HepG2 (cell line): ENCODE measurements around the gene RABGGTA. TPM values are rescaled to one million over a fixed set of nuclear protein-coding genes. Genes with fewer than 3 reads are reported as not detected.

ENCODE experiments used
- AGO2 ChIP-seq: fragments of 200-400 bp; formaldehyde crosslinking; optimal IDR thresholded peaks from 2 replicates; pipeline ENCODE3; 2017; ENCODE audit warnings: mild to moderate bottlenecking, low read depth, low read length, moderate library complexity
- ELF3 ChIP-seq: IDR thresholded peaks from 2 replicates; pipeline ENCODE4 v1.6.1; 2016; ENCODE audit warnings: missing genetic modification reagents, missing compliant biosample characterization
- IKZF1 ChIP-seq: fragments of 450-650 bp; IDR thresholded peaks from 2 replicates; pipeline ENCODE4 v1.7.1; 2016
- IKZF4 ChIP-seq: sonication (generic); formaldehyde crosslinking; IDR thresholded peaks from 2 replicates; pipeline ENCODE4 v1.5.1; 2020; ENCODE audit warnings: borderline replicate concordance, mild to moderate bottlenecking, low read depth, missing genetic modification reagents; ENCODE audit errors: not compliant biosample characterization
- KAT7 ChIP-seq: IDR thresholded peaks from 2 replicates; pipeline ENCODE4 v1.6.1; 2018; ENCODE audit warnings: borderline replicate concordance, missing compliant biosample characterization
- KLF15 ChIP-seq: sonication (generic); formaldehyde crosslinking; IDR thresholded peaks from 2 replicates; pipeline ENCODE4 v1.8.1; 2023; ENCODE audit warnings: borderline replicate concordance, mild to moderate bottlenecking, inconsistent platforms, missing genetic modification reagents, mixed read lengths
- SNRNP70 ChIP-seq: fragments of 200-400 bp; formaldehyde crosslinking; IDR thresholded peaks from 2 replicates; pipeline ENCODE4 v1.6.1; 2017; ENCODE audit warnings: mild to moderate bottlenecking, low read depth, low read length, moderate library complexity
- SP4 ChIP-seq: sonication (generic); formaldehyde crosslinking; IDR thresholded peaks from 2 replicates; pipeline ENCODE4 v1.8.1; 2023; ENCODE audit warnings: mild to moderate bottlenecking, missing genetic modification reagents
- SRF ChIP-seq: IDR thresholded peaks from 2 replicates; pipeline ENCODE4 v1.6.1; 2011; ENCODE audit warnings: mild to moderate bottlenecking, low read depth, low read length, moderate library complexity
- STAT5B ChIP-seq: sonication (generic); formaldehyde crosslinking; IDR thresholded peaks from 2 replicates; pipeline ENCODE4 v1.4.0; 2020; ENCODE audit warnings: missing genetic modification reagents
- XBP1 ChIP-seq: sonication (generic); formaldehyde crosslinking; IDR thresholded peaks from 2 replicates; pipeline ENCODE4 v1.5.0; 2020; ENCODE audit warnings: missing genetic modification reagents
- ZBTB43 ChIP-seq: sonication (generic); formaldehyde crosslinking; conservative IDR thresholded peaks from 2 replicates; pipeline ENCODE4 v1.4.0; 2020; ENCODE audit warnings: missing genetic modification reagents
- ZNF281 ChIP-seq: sonication (generic); formaldehyde crosslinking; IDR thresholded peaks from 2 replicates; pipeline ENCODE4 v1.4.0; 2020; ENCODE audit warnings: missing genetic modification reagents, borderline replicate concordance
- ZNF430 ChIP-seq: sonication (generic); formaldehyde crosslinking; IDR thresholded peaks from 2 replicates; pipeline ENCODE4 v1.9.0; 2021; ENCODE audit warnings: mild to moderate bottlenecking, missing genetic modification reagents
- ZNF446 ChIP-seq: sonication (generic); formaldehyde crosslinking; IDR thresholded peaks from 2 replicates; pipeline ENCODE4 v1.5.0; 2020; ENCODE audit warnings: mild to moderate bottlenecking, missing genetic modification reagents
- ZNF644 ChIP-seq: IDR thresholded peaks from 2 replicates; pipeline ENCODE4 v1.6.1; 2016; ENCODE audit warnings: low read depth
- ZNF720 ChIP-seq: sonication (generic); formaldehyde crosslinking; IDR thresholded peaks from 2 replicates; pipeline ENCODE4 v1.4.0; 2020; ENCODE audit warnings: missing genetic modification reagents
- ZNF883 ChIP-seq: sonication (generic); formaldehyde crosslinking; IDR thresholded peaks from 2 replicates; pipeline ENCODE4 v1.5.1; 2020; ENCODE audit warnings: mild to moderate bottlenecking, missing genetic modification reagents; ENCODE audit errors: not compliant biosample characterization
- polyA plus RNA-seq, 8 experiments: library from polyadenylated mRNA; depleted of rRNA in 3 of 8; stranded (reverse) in 7 of 8; unstranded in 1 of 8; fragments of >200 nt; fragmentation: Illumina TruSeq in 4 of 8; extraction: Trizol in 4 of 8; gene quantifications; 2 replicates each; pipeline versions ENCODE4 v1.2.1 to v1.2.3, GENCODE V29; 2011 to 2016; ENCODE audit warnings: low read depth in 4 of 8, missing spikeins in 1 of 8, mixed read lengths in 1 of 8; ENCODE audit not compliant: insufficient read depth in 1 of 8
- total RNA-seq, 5 experiments: library from RNA; depleted of rRNA; stranded (reverse); fragments of >200 nt; fragmentation: Illumina TruSeq; extraction: Trizol; gene quantifications; 2 replicates each; pipeline ENCODE4 v1.2.3, GENCODE V29; 2016; ENCODE audit warnings: low read depth in 1 of 5
- TF ChIP-seq, protein P1 (sequence below): fragments of 450-650 bp; IDR thresholded peaks from 2 replicates; pipeline ENCODE4 v1.6.1; 2017; ENCODE audit warnings: mild to moderate bottlenecking

The RABGGTA gene
- total and polyA plus RNA-seq, 2 of the 13 experiments (the other 11 are each of a cell fraction or from before 2014, with no cell fraction given), result 57.9 to 90.8 TPM

- peak; percentile 95; the same call in 1 of the 2 replicates for TF ChIP-seq KAT7 (CRISPR knock-in tag)
- no peak for TF ChIP-seq ZNF446 (CRISPR knock-in tag)
- no peak for TF ChIP-seq ZNF720
- TF ChIP-seq KLF15 (CRISPR knock-in tag), result no peak
- peak; percentile 97 for TF ChIP-seq ZNF883 (CRISPR knock-in tag)
- peak; percentile 80 for TF ChIP-seq AGO2
- peak; percentile 38; the same call in 1 of the 2 replicates for TF ChIP-seq SRF
- no peak for TF ChIP-seq XBP1 (CRISPR knock-in tag)
- TF ChIP-seq ZNF281 (CRISPR knock-in tag), result no peak
- TF ChIP-seq IKZF4 (CRISPR knock-in tag), result peak; percentile 96
- TF ChIP-seq IKZF1, result no peak
- no peak for TF ChIP-seq ZBTB43
- TF ChIP-seq ZNF430 (CRISPR knock-in tag), result peak; percentile 99
- peak; percentile 90 for TF ChIP-seq SP4 (CRISPR knock-in tag)
- no peak for TF ChIP-seq ZNF644 (CRISPR knock-in tag)
- TF ChIP-seq ELF3, result peak; percentile 27
- TF ChIP-seq SNRNP70, result no peak
- no peak for TF ChIP-seq STAT5B
- TF ChIP-seq, protein P1, sequence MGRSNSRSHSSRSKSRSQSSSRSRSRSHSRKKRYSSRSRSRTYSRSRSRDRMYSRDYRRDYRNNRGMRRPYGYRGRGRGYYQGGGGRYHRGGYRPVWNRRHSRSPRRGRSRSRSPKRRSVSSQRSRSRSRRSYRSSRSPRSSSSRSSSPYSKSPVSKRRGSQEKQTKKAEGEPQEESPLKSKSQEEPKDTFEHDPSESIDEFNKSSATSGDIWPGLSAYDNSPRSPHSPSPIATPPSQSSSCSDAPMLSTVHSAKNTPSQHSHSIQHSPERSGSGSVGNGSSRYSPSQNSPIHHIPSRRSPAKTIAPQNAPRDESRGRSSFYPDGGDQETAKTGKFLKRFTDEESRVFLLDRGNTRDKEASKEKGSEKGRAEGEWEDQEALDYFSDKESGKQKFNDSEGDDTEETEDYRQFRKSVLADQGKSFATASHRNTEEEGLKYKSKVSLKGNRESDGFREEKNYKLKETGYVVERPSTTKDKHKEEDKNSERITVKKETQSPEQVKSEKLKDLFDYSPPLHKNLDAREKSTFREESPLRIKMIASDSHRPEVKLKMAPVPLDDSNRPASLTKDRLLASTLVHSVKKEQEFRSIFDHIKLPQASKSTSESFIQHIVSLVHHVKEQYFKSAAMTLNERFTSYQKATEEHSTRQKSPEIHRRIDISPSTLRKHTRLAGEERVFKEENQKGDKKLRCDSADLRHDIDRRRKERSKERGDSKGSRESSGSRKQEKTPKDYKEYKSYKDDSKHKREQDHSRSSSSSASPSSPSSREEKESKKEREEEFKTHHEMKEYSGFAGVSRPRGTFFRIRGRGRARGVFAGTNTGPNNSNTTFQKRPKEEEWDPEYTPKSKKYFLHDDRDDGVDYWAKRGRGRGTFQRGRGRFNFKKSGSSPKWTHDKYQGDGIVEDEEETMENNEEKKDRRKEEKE, result no peak
Measured at GRCh38 chr14:24232121-24232644, 39.2 kb downstream of the RABGGTA start, which contains the start of gene NEDD8 (continued).
